Astrocyte (in vitro differentiated cells and primary cell): ENCODE data around the gene NDEL1. TPM values are rescaled to one million over a fixed set of nuclear protein-coding genes. Genes with fewer than 3 reads are reported as not detected.

Experiments
- DNase-seq: peaks from one replicate; pipeline ENCODE4 v3.0.0-alpha.2; 2010; ENCODE audit warnings: low read depth
- FAIRE-seq: peaks from 2 replicates; lab custom pipeline; 2011; peaks lifted over from hg19 to GRCh38; lab: Jason Lieb, UNC
- H2AFZ ChIP-seq: 2 replicates; pipeline ENCODE4 v1.6.0; 2012; ENCODE audit warnings: low read depth, low read length, inconsistent platforms
- H3K27ac ChIP-seq: 2 replicates; pipeline ENCODE4 v1.5.1; 2011; ENCODE audit warnings: low read depth, low read length, inconsistent platforms
- H3K27me3 ChIP-seq: 2 replicates; pipeline ENCODE4 v1.6.0; 2011; ENCODE audit warnings: low read length, inconsistent platforms; ENCODE audit not compliant: insufficient read depth
- H3K36me3 ChIP-seq: 2 replicates; pipeline ENCODE4 v1.5.1; 2011; ENCODE audit warnings: low read length, inconsistent platforms; ENCODE audit not compliant: insufficient read depth
- H3K4me1 ChIP-seq: 2 replicates; pipeline ENCODE4 v1.5.1; 2011; ENCODE audit warnings: low read length, inconsistent platforms; ENCODE audit not compliant: insufficient read depth
- H3K4me2 ChIP-seq: 2 replicates; pipeline ENCODE4 v1.6.0; 2012; ENCODE audit warnings: low read length, inconsistent platforms
- H3K4me3 ChIP-seq: 2 replicates; pipeline ENCODE4 v1.5.1; 2011; ENCODE audit warnings: low read depth, mild to moderate bottlenecking, low read length, inconsistent platforms; ENCODE audit not compliant: insufficient read depth
- H3K79me2 ChIP-seq: 2 replicates; pipeline ENCODE4 v1.6.0; 2012; ENCODE audit warnings: mild to moderate bottlenecking, low read length, inconsistent platforms; ENCODE audit not compliant: insufficient read depth
- H3K9ac ChIP-seq: 2 replicates; pipeline ENCODE4 v1.6.0; 2012; ENCODE audit warnings: mild to moderate bottlenecking, low read length, inconsistent platforms
- H3K9me3 ChIP-seq: 2 replicates; pipeline ENCODE4 v1.5.1; 2012; ENCODE audit warnings: low read depth, mild to moderate bottlenecking, low read length, inconsistent platforms; ENCODE audit not compliant: insufficient read depth
- H4K20me1 ChIP-seq: 2 replicates; pipeline ENCODE4 v1.6.0; 2012; ENCODE audit warnings: low read length, inconsistent platforms; ENCODE audit not compliant: insufficient read depth
- H3K27ac Mint-ChIP-seq: one replicate; pipeline ENCODE4 v1.8.0; 2021; ENCODE audit warnings: mild to moderate bottlenecking, mixed read lengths; ENCODE audit not compliant: unreplicated experiment
- H3K27me3 Mint-ChIP-seq: one replicate; pipeline ENCODE4 v1.8.0; 2021; ENCODE audit warnings: low read depth, mixed read lengths; ENCODE audit not compliant: unreplicated experiment
- H3K36me3 Mint-ChIP-seq: one replicate; pipeline ENCODE4 v1.8.0; 2021; ENCODE audit warnings: low read depth, mixed read lengths; ENCODE audit not compliant: unreplicated experiment
- H3K4me1 Mint-ChIP-seq: one replicate; pipeline ENCODE4 v1.8.0; 2021; ENCODE audit warnings: low read depth, mixed read lengths; ENCODE audit not compliant: unreplicated experiment
- H3K4me3 Mint-ChIP-seq: one replicate; pipeline ENCODE4 v1.8.0; 2021; ENCODE audit warnings: mild to moderate bottlenecking, moderate library complexity, mixed read lengths; ENCODE audit not compliant: unreplicated experiment
- H3K9me3 Mint-ChIP-seq: one replicate; pipeline ENCODE4 v1.8.0; 2021; ENCODE audit warnings: mild to moderate bottlenecking, mixed read lengths; ENCODE audit not compliant: unreplicated experiment
- CTCF ChIP-seq: IDR thresholded peaks from 2 replicates; pipeline ENCODE4 v1.5.1; 2011; ENCODE audit warnings: low read depth, mild to moderate bottlenecking, inconsistent platforms, low read length, moderate library complexity; ENCODE audit not compliant: insufficient read depth
- EZH2 ChIP-seq: IDR thresholded peaks from 2 replicates; pipeline ENCODE4 v1.6.1; 2012; ENCODE audit warnings: mild to moderate bottlenecking, low read length, inconsistent platforms; ENCODE audit not compliant: insufficient read depth
- total RNA-seq: library from RNA; stranded (reverse); gene quantifications from 2 replicates; pipeline ENCODE4 v1.2.1, GENCODE V29; 2021

The NDEL1 gene
- total RNA-seq, 1 donor from 2014 or later: 102 TPM

GRCh38 chr17:8496081-8496480 is 60.4 kb downstream of the NDEL1 start:
- Histone ChIP-seq H3K79me2 (no peaks in the 10 kb centered on the region), H3K27me3 (no peaks in the 10 kb centered on the region), H3K9me3 (no peaks in the 10 kb centered on the region), H3K36me3 (peaks cover 71% of the 10 kb centered on the region), H4K20me1 (peaks cover 7% of the 10 kb centered on the region), H3K4me2 (no peak overlapping the region), H3K4me1 (no peaks in the 10 kb centered on the region), H3K27ac (no peak overlapping the region), H2AFZ (no peak overlapping the region), H3K4me3 (no peak overlapping the region), H3K9ac (no peak overlapping the region)
- Mint-ChIP-seq H3K9me3 (peaks cover 2% of the 10 kb centered on the region), H3K27ac (no peak overlapping the region), H3K4me1 (peaks cover 5% of the 10 kb centered on the region), H3K36me3 (peaks cover 22% of the 10 kb centered on the region), H3K4me3 (no peak overlapping the region), H3K27me3 (no peaks in the 10 kb centered on the region)
- no peak for DNase-seq
- no peak for FAIRE-seq
- no peak for TF ChIP-seq CTCF
- no peak for TF ChIP-seq EZH2

- FAIRE-seq (no peak), DNase-seq (no peak)
- Mint-ChIP-seq H3K4me3 (no peak overlapping the region), H3K36me3 (peaks cover 19% of the 10 kb centered on the region), H3K4me1 (peaks cover 8% of the 10 kb centered on the region), H3K9me3 (peaks cover 2% of the 10 kb centered on the region), H3K27me3 (no peaks in the 10 kb centered on the region), H3K27ac (no peak overlapping the region)
- Histone ChIP-seq H4K20me1 (peaks cover 27% of the 10 kb centered on the region), H3K9ac (no peak overlapping the region), H3K79me2 (no peaks in the 10 kb centered on the region), H3K27me3 (no peaks in the 10 kb centered on the region), H3K9me3 (no peaks in the 10 kb centered on the region), H2AFZ (no peak overlapping the region), H3K27ac (no peak overlapping the region), H3K4me3 (no peak overlapping the region), H3K36me3 (peaks cover 54% of the 10 kb centered on the region), H3K4me1 (no peaks in the 10 kb centered on the region), H3K4me2 (no peak overlapping the region)
- TF ChIP-seq EZH2: no peak
- no peak for TF ChIP-seq CTCF
These were observed 63.5 kb downstream of the NDEL1 start for GRCh38 chr17:8499171-8499570.

- Mint-ChIP-seq H3K4me3 (no peak overlapping the region), H3K27ac (no peak overlapping the region), H3K36me3 (peaks cover 21% of the 10 kb centered on the region), H3K9me3 (peaks cover 2% of the 10 kb centered on the region), H3K4me1 (peaks cover 7% of the 10 kb centered on the region), H3K27me3 (no peaks in the 10 kb centered on the region)
- H3K27me3 ChIP-seq: no peaks in the 10 kb centered on the region
- TF ChIP-seq EZH2: no peak
- no peak for TF ChIP-seq CTCF
- no peak overlapping the region for H3K4me2 ChIP-seq
- FAIRE-seq (no peak), DNase-seq (no peak)
- no peak overlapping the region for H3K27ac ChIP-seq
- H3K79me2 ChIP-seq: no peaks in the 10 kb centered on the region
- no peak overlapping the region for H3K4me3 ChIP-seq
- H3K9ac ChIP-seq: no peak overlapping the region
- no peaks in the 10 kb centered on the region for H3K9me3 ChIP-seq
- H3K4me1 ChIP-seq: no peaks in the 10 kb centered on the region
- H2AFZ ChIP-seq: no peak overlapping the region
- H3K36me3 ChIP-seq: peaks cover 54% of the 10 kb centered on the region
- H4K20me1 ChIP-seq: peaks cover 27% of the 10 kb centered on the region
These were observed 63.9 kb downstream of the NDEL1 start for GRCh38 chr17:8499614-8500013.
